Smooth muscle cell of the coronary artery (primary cell): ENCODE data around the gene PARP4. TPM values are rescaled to one million over a fixed set of nuclear protein-coding genes. Genes with fewer than 3 reads are reported as not detected.

Experiments
- total RNA-seq: library from RNA; depleted of rRNA; stranded (reverse); fragments of >200 nt; gene quantifications from 2 replicates; pipeline ENCODE4 v1.2.3, GENCODE V29; 2014; ENCODE audit warnings: low replicate concordance

The PARP4 gene
- total RNA-seq = 21.3 and 24.4 TPM in 2 replicates

DNA sequence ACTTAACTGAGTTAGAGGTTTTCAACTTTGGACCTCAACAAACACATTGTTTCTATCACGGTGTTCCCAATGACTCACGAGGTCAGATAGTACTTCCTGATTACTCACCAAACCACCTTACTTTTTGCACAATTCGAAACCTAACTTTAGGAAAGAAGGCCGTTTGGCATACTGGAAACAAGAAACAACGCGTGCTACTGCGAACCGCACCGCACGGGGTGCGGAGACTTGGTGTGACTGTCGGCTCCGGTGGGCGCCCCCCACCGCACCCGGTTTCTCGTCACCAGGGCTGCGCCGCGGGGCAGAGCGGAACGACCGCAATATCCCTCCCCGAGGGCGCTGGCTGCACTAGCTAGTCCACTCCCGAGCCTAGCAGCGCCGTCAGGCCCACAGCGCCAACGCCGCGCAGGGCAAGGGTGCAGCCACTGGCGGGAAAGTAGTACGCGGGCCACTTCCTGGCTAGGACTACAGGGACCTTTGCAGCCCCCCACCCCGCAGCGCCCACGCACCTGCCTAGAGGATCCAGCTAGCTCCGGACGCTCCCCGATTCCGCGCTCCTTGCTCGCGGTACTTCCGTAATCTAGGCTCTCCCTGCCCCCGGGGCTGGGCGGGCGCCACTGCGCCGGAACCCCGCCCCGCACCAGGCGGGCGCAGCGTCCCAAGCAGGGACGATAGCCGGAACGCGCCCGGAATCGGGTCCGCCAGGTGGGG lies at the start of gene PARP4:
PARP4 (minus strand) TSS at position 582 of the 711 bp plus-strand sequence. CDS start 9,002 bp downstream, outside the sequence.

Other genes with a start within 250 kb of the PARP4 start
- gene C1QTNF9, start 203.2 kb downstream of the PARP4 start, total RNA-seq = not detected in 2 replicates
- not detected in 2 replicates for gene ATP12A, start 167.6 kb upstream of the PARP4 start, total RNA-seq